Uterus (tissue), 4 donors: ENCODE data around the gene DTNBP1. TPM values are rescaled to one million over a fixed set of nuclear protein-coding genes. Genes with fewer than 3 reads are reported as not detected.

ENCODE experiments used
- DNase-seq, 2 donors: peaks; one replicate each; pipeline ENCODE4 v3.0.0-alpha.2; 2019 to 2020
- H3K27ac ChIP-seq, 2 donors: fragments of 200-600 bp; sonication (generic); 1 replicate in 1 of 2; 2 replicates in 1 of 2; pipeline ENCODE4 v1.5.1; 2016 to 2018
- H3K27me3 ChIP-seq, 2 donors: fragments of 200-600 bp; sonication (generic); one replicate each; pipeline ENCODE4 v1.5.1; 2018 to 2019; ENCODE audit warnings: control low read depth in 1 of 2
- H3K36me3 ChIP-seq, 2 donors: fragments of 200-600 bp; sonication (generic); one replicate each; pipeline ENCODE4 v1.5.1; 2019; ENCODE audit warnings: control low read depth in 1 of 2
- H3K4me1 ChIP-seq, 2 donors: fragments of 200-600 bp; sonication (generic); one replicate each; pipeline ENCODE4 v1.5.1; 2018 to 2019; ENCODE audit warnings: control low read depth in 1 of 2
- H3K4me3 ChIP-seq, 2 donors: fragments of 200-600 bp; sonication (generic); 1 replicate in 1 of 2; 2 replicates in 1 of 2; pipeline ENCODE4 v1.5.1; 2018 to 2019; ENCODE audit warnings: mild to moderate bottlenecking in 1 of 2
- H3K9me3 ChIP-seq, 2 donors: fragments of 200-600 bp; sonication (generic); one replicate each; pipeline ENCODE4 v1.5.1; 2019; ENCODE audit warnings: control low read depth in 1 of 2
- CTCF ChIP-seq, 4 experiments: fragments of 200-600 bp in 2 of 4; fragments of 450-650 bp in 2 of 4; sonication (generic) in 2 of 4; IDR thresholded peaks; one replicate each; pipeline ENCODE4 v1.5.1; 2016 to 2019; ENCODE audit warnings: antibody characterized with exemption in 4 of 4, mild to moderate bottlenecking in 2 of 4, moderate library complexity in 1 of 4
- POLR2A ChIP-seq, 2 donors: fragments of 450-650 bp; IDR thresholded peaks; one replicate each; pipeline ENCODE4 v1.6.1; 2016; ENCODE audit warnings: antibody characterized with exemption in 2 of 2, mild to moderate bottlenecking in 1 of 2, moderate library complexity in 1 of 2
- intact Hi-C: fragments of 100-400 bp; cut with DNase I; formaldehyde crosslinking; loops from one replicate; pipeline ENCODE4 v1.15.1; 2023; ENCODE audit warnings: low total_unique reads
- total RNA-seq, 4 donors: library from RNA; depleted of rRNA in 3 of 4; stranded (reverse); fragments of >200 nt in 3 of 4; gene quantifications; one replicate each; pipeline versions ENCODE4 v1.1.0 to v1.2.4, GENCODE V29; 2014 to 2023
- donor health status: DM: yes; HTN: yes; CAD: no.

The DTNBP1 gene
- total RNA-seq, 4 donors from 2014 or later = 1.8 to 19.8 (median 9.0) TPM; not detected in 1

GRCh38 chr6:15523679-15524630, 138.9 kb downstream of the DTNBP1 start:
- no peaks in the 10 kb centered on the region for H3K9me3 ChIP-seq
- TF ChIP-seq POLR2A (IDR thresholded peaks at IDR 0.05) (no peak), CTCF (IDR thresholded peaks at IDR 0.05) (no peak)
- no peak overlapping the region for H3K4me3 ChIP-seq
- peak in 1 of 2 donors; percentile 13 for DNase-seq
- no peaks in the 10 kb centered on the region for H3K36me3 ChIP-seq
- intact Hi-C loops = no loop called here
- H3K27ac ChIP-seq = no peak overlapping the region
- no peaks in the 10 kb centered on the region for H3K4me1 ChIP-seq
- no peaks in the 10 kb centered on the region for H3K27me3 ChIP-seq

- no peak overlapping the region for H3K27ac ChIP-seq
- no peaks in the 10 kb centered on the region for H3K36me3 ChIP-seq
- DNase-seq = peak in 1 of 2 donors; percentile 9
These were observed 139.8 kb downstream of the DTNBP1 start for GRCh38 chr6:15522856-15523529.

GRCh38 chr6:15522427-15522826, 140.4 kb downstream of the DTNBP1 start:
- no peaks in the 10 kb centered on the region for H3K27me3 ChIP-seq
- TF ChIP-seq CTCF (IDR thresholded peaks at IDR 0.05) = no peak
- no peak for TF ChIP-seq POLR2A (IDR thresholded peaks at IDR 0.05)
- DNase-seq = peak in 1 of 2 donors; percentile 14
- intact Hi-C loops = no loop called here
- no peak overlapping the region for H3K4me3 ChIP-seq
- H3K27ac ChIP-seq = no peak overlapping the region
- no peaks in the 10 kb centered on the region for H3K9me3 ChIP-seq
- H3K4me1 ChIP-seq = no peaks in the 10 kb centered on the region
- no peaks in the 10 kb centered on the region for H3K36me3 ChIP-seq

More at GRCh38 chr6:15522856-15523529, 139.8 kb downstream of the DTNBP1 start:
- no peak overlapping the region for H3K4me3 ChIP-seq
- no peaks in the 10 kb centered on the region for H3K9me3 ChIP-seq
- H3K27me3 ChIP-seq = no peaks in the 10 kb centered on the region
- TF ChIP-seq POLR2A (IDR thresholded peaks at IDR 0.05) (no peak), CTCF (IDR thresholded peaks at IDR 0.05) (no peak)
- H3K4me1 ChIP-seq = no peaks in the 10 kb centered on the region
- intact Hi-C loops = no loop called here

GRCh38 chr6:15522026-15522425, 140.8 kb downstream of the DTNBP1 start:
- Histone ChIP-seq H3K4me1 (no peaks in the 10 kb centered on the region), H3K4me3 (no peak overlapping the region), H3K36me3 (no peaks in the 10 kb centered on the region), H3K9me3 (no peaks in the 10 kb centered on the region), H3K27ac (no peak overlapping the region), H3K27me3 (no peaks in the 10 kb centered on the region)
- DNase-seq = peak in 1 of 2 donors; percentile 8
- intact Hi-C loops = no loop called here
- TF ChIP-seq POLR2A (IDR thresholded peaks at IDR 0.05) (no peak), CTCF (IDR thresholded peaks at IDR 0.05) (no peak)

- H3K36me3 ChIP-seq = no peaks in the 10 kb centered on the region
- DNase-seq = no peak
- no peaks in the 10 kb centered on the region for H3K9me3 ChIP-seq
- TF ChIP-seq POLR2A (IDR thresholded peaks at IDR 0.05) (no peak), CTCF (IDR thresholded peaks at IDR 0.05) (no peak)
- H3K4me3 ChIP-seq = no peak overlapping the region
- intact Hi-C loops = no loop called here
- H3K27ac ChIP-seq = no peak overlapping the region
- H3K27me3 ChIP-seq = no peaks in the 10 kb centered on the region
- no peaks in the 10 kb centered on the region for H3K4me1 ChIP-seq
These were observed 141.2 kb downstream of the DTNBP1 start for GRCh38 chr6:15521582-15521981.
